ENCODE data around the gene ACER3.
"Not testable (repeated sequence)": the region's sequence is repeated elsewhere in the genome, so short reads cannot be mapped to it uniquely, and the experiment has no call there.

ACER3 gene

GRCh38 chr11:76916712-76917111 is 56.0 kb downstream of the ACER3 start:
- Mint-ChIP-seq H3K27ac (no peak overlapping the region), H3K4me1 (ENCODE audit: low read depth) (peaks cover 7% of the 10 kb centered on the region), H3K4me3 (no peak overlapping the region), H3K36me3 (no peaks in the 10 kb centered on the region), H3K27me3 (no peaks in the 10 kb centered on the region), H3K9me3 (ENCODE audit: low read depth) (no peaks in the 10 kb centered on the region)

DNA sequence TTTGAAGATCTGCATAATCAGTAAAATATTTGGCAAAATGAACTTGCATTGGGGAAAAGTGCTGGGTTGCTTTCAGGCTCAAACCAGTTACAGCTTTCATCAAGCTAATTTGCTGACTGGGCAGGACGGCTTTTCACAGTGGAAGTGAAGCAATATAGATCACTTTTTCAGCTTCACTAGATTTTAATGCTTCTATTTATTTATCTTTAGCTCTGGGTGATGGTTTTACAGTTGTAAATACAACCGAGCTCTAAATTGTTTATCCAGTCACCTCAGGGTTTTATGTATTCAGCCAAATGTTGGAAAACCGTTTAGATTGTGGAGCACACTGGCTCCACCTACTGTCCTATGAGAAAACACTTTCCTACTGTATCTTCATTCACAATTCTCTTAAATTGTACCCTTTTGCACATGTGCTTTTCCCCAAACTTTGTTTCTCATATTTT is 58.2 kb downstream of the ACER3 start:
- Mint-ChIP-seq H3K4me1 (ENCODE audit: low read depth) (peaks cover 7% of the 10 kb centered on the region), H3K27me3 (no peaks in the 10 kb centered on the region), H3K9me3 (ENCODE audit: low read depth) (no peaks in the 10 kb centered on the region), H3K36me3 (no peaks in the 10 kb centered on the region), H3K4me3 (no peak overlapping the region), H3K27ac (no peak overlapping the region)

GRCh38 chr11:76919467-76919866 is 58.7 kb downstream of the ACER3 start:
- Mint-ChIP-seq H3K27me3 (no peaks in the 10 kb centered on the region), H3K4me1 (ENCODE audit: low read depth) (peaks cover 7% of the 10 kb centered on the region), H3K36me3 (no peaks in the 10 kb centered on the region), H3K9me3 (ENCODE audit: low read depth) (no peaks in the 10 kb centered on the region), H3K27ac (no peak overlapping the region), H3K4me3 (no peak overlapping the region)

DNA sequence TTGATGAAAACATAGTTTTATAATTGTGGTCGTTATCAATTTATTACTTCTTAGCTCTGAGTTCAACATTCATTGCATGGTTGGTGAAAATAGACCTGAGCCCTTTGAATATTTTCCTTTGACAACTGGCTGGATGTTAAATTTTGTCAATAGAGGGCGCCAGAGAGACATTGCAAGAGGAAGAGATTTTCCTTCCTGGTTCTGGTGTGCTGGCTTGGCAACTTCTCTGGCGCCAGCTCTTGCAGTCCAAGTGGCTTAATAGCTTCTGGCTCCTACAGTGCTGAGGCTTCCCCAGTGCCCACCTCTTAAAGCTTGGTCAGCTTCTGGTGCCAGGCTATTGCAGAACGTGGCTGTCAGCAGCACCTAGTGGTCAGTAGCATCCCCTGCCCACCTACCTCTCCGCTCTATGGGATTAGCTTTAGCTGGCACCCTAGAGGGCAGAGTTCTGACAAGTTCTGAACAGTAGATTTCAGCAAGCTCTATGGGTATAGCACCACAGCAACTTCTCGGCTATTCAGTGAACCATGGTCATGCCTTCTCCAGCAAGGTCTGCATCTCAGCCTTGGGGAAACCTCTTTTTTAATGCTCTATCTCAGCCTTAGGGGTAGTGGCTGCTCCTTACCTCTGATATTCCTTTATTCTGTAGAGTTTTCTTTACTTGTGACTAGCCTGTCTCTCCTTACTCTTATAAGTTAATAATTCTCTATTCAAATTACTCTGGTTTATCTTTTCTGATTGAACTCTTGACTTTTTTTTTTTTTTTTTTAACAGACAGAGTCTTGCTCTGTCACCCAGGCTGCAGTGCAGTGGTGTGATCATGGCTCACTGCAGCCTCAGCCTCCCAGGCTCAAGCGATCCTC is 59.4 kb downstream of the ACER3 start:
- no peaks in the 10 kb centered on the region for H3K27me3 Mint-ChIP-seq
- no peaks in the 10 kb centered on the region for H3K36me3 Mint-ChIP-seq
- no peaks in the 10 kb centered on the region for H3K9me3 Mint-ChIP-seq (ENCODE audit: low read depth)
- H3K4me3 Mint-ChIP-seq: peak overlapping the region; percentile 47
- peaks cover 7% of the 10 kb centered on the region for H3K4me1 Mint-ChIP-seq (ENCODE audit: low read depth)
- no peak overlapping the region for H3K27ac Mint-ChIP-seq

GRCh38 chr11:76927160-76927559 is 66.4 kb downstream of the ACER3 start:
- H3K27ac Mint-ChIP-seq: no peak overlapping the region
- H3K36me3 Mint-ChIP-seq: peaks cover 5% of the 10 kb centered on the region
- no peak overlapping the region for H3K4me3 Mint-ChIP-seq
- H3K9me3 Mint-ChIP-seq (ENCODE audit: low read depth): no peaks in the 10 kb centered on the region
- no peaks in the 10 kb centered on the region for H3K4me1 Mint-ChIP-seq (ENCODE audit: low read depth)
- no peaks in the 10 kb centered on the region for H3K27me3 Mint-ChIP-seq

- no peaks in the 10 kb centered on the region for H3K27me3 Mint-ChIP-seq
- H3K27ac Mint-ChIP-seq: no peak overlapping the region
- no peaks in the 10 kb centered on the region for H3K9me3 Mint-ChIP-seq (ENCODE audit: low read depth)
- H3K4me1 Mint-ChIP-seq (ENCODE audit: low read depth): no peaks in the 10 kb centered on the region
- no peak overlapping the region for H3K4me3 Mint-ChIP-seq
- peaks cover 10% of the 10 kb centered on the region for H3K36me3 Mint-ChIP-seq
These were observed 74.3 kb downstream of the ACER3 start for GRCh38 chr11:76935042-76935441.

DNA sequence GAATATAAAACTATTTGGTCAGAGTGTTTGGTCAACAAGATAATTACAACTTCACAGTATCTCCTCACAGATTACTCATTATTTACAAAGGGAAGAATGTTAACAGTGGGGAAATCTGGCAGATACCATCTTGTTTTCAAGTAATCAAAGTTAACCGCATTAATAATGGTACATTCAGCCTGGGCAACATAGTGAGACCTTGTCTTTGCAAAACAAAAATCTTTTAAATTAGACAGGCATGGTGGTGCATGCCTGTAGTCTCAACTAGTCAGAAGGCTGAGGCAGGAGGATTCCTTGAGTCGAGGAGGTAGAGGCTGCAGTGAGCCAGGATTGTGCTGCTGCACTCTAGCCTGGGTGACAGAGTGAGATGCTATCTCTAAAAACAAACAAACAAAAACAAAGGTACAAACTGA is 78.5 kb downstream of the ACER3 start:
- Mint-ChIP-seq H3K27me3 (no peaks in the 10 kb centered on the region), H3K4me1 (ENCODE audit: low read depth) (no peaks in the 10 kb centered on the region), H3K9me3 (ENCODE audit: low read depth) (peaks cover 11% of the 10 kb centered on the region), H3K36me3 (peaks cover 22% of the 10 kb centered on the region), H3K4me3 (no peak overlapping the region), H3K27ac (no peak overlapping the region)

DNA sequence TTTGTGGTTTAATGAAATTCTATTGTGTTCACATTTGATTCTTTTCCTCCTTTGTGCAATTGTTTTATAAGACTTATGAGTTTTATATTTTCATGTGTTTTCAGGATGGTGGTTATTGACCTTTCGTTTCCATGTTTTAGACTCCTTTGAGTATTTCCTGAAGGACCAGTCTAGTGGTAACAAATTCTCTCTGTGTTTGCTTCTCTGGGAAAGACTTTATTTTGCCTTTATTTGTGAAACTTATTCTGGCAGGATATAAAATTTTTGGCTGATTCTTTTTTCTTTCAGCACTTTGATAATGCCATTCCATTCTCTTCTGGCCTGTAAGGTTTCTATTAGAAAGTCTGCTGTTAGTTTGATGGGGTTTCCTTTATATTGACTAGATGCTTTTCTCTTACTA is 83.5 kb downstream of the ACER3 start:
- Mint-ChIP-seq H3K9me3 (ENCODE audit: low read depth) (peaks cover 22% of the 10 kb centered on the region), H3K4me1 (ENCODE audit: low read depth) (peaks cover 7% of the 10 kb centered on the region), H3K27ac (no peak overlapping the region), H3K27me3 (no peaks in the 10 kb centered on the region), H3K36me3 (peaks cover 25% of the 10 kb centered on the region), H3K4me3 (no peak overlapping the region)

DNA sequence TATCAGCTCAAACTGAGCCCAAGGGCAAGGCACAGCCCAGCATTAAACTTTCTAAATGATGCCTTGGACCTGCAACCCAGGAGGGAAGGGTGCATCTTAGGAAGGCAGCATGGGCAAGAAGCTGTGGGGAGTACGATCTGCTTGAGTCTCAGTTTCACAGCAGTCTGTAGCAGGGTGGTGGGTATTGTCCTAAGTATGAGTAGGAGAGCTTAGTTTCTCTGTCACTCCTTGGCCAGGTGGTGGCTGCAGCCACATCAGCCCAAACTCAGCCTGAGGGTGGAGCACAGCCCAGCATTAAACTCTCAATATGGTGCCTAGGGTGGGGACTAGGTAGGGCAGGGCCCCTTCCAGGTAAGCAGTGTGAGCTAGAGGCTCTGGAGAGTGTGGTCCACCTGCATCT is 85.5 kb downstream of the ACER3 start:
- H3K27me3 Mint-ChIP-seq: no peaks in the 10 kb centered on the region
- H3K4me3 Mint-ChIP-seq: no peak overlapping the region
- peaks cover 22% of the 10 kb centered on the region for H3K9me3 Mint-ChIP-seq (ENCODE audit: low read depth)
- H3K36me3 Mint-ChIP-seq: peaks cover 25% of the 10 kb centered on the region
- peaks cover 7% of the 10 kb centered on the region for H3K4me1 Mint-ChIP-seq (ENCODE audit: low read depth)
- no peak overlapping the region for H3K27ac Mint-ChIP-seq

DNA sequence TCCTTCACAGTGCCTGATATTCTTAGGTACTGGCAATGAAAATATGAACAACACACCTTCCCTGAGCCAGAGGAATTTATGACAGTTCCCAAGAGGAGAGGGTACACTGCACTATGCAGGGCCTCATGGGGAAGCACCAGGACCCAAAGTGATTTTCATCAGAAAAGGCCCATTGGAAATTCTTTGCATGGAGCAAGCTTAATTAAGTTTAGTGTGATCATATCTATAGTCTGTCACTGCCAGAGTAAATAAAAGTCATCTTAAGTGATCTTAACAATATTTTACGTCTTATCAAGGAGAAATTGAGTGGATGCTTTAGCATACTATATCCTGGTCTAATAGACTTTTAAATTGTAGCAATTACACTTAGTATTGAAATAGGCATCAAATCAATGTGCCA is 86.5 kb downstream of the ACER3 start:
- no peak overlapping the region for H3K27ac Mint-ChIP-seq
- no peak overlapping the region for H3K4me3 Mint-ChIP-seq
- H3K4me1 Mint-ChIP-seq (ENCODE audit: low read depth): peaks cover 7% of the 10 kb centered on the region
- peaks cover 23% of the 10 kb centered on the region for H3K36me3 Mint-ChIP-seq
- H3K9me3 Mint-ChIP-seq (ENCODE audit: low read depth): peaks cover 22% of the 10 kb centered on the region
- no peaks in the 10 kb centered on the region for H3K27me3 Mint-ChIP-seq

GRCh38 chr11:76947800-76948199 is 87.1 kb downstream of the ACER3 start:
- Mint-ChIP-seq H3K4me3 (no peak overlapping the region), H3K27me3 (no peaks in the 10 kb centered on the region), H3K4me1 (ENCODE audit: low read depth) (peaks cover 7% of the 10 kb centered on the region), H3K9me3 (ENCODE audit: low read depth) (peaks cover 22% of the 10 kb centered on the region), H3K36me3 (peaks cover 19% of the 10 kb centered on the region), H3K27ac (no peak overlapping the region)

- Mint-ChIP-seq H3K27me3 (no peaks in the 10 kb centered on the region), H3K36me3 (peaks cover 9% of the 10 kb centered on the region), H3K27ac (no peak overlapping the region), H3K4me1 (ENCODE audit: low read depth) (no peaks in the 10 kb centered on the region), H3K4me3 (no peak overlapping the region), H3K9me3 (ENCODE audit: low read depth) (no peaks in the 10 kb centered on the region)
These were observed 94.9 kb downstream of the ACER3 start for GRCh38 chr11:76955459-76956114.

DNA sequence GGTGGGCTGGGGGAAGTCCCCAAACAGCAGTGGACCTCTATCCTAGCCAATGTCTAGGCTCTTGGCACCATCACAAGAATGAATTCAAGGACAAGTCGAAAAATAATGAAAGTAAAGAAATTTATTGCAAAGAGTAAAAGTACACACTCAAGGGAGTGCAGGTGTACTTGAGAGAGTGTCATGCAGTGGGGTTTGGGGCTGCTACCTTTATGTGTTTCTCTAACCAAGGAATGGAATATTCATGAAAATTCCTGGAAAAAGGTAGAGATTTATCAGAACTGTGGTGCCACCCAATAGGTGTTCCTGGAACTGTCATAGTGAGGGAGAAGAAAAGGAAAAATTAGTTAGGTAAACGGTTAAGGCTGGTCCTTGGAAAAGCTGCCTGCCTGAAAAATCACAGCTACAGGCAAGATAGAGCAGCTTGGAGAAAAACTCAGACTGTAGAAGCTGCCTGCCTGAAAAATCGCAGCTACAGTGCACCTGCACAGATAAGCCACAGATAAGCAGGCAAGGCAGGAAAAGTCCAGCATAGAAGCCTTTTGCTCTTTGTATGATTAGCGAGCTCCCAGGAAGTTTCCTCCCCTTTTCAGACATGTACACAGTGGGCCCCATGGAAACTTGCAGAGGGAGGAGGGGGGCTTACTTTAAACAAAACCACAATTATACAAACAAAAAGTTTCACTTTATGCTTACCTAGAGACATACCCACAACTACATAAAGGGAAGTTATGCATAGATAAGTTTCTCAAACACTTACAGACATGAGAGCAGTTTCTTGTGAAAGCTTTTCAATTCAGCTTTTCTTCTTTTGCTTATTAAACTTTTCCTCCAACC is 102.1 kb downstream of the ACER3 start:
- no peak overlapping the region for H3K4me3 Mint-ChIP-seq
- no peaks in the 10 kb centered on the region for H3K27me3 Mint-ChIP-seq
- H3K9me3 Mint-ChIP-seq (ENCODE audit: low read depth): peaks cover 4% of the 10 kb centered on the region
- H3K36me3 Mint-ChIP-seq: peaks cover 25% of the 10 kb centered on the region
- H3K27ac Mint-ChIP-seq: no peak overlapping the region
- H3K4me1 Mint-ChIP-seq (ENCODE audit: low read depth): peaks cover 14% of the 10 kb centered on the region

DNA sequence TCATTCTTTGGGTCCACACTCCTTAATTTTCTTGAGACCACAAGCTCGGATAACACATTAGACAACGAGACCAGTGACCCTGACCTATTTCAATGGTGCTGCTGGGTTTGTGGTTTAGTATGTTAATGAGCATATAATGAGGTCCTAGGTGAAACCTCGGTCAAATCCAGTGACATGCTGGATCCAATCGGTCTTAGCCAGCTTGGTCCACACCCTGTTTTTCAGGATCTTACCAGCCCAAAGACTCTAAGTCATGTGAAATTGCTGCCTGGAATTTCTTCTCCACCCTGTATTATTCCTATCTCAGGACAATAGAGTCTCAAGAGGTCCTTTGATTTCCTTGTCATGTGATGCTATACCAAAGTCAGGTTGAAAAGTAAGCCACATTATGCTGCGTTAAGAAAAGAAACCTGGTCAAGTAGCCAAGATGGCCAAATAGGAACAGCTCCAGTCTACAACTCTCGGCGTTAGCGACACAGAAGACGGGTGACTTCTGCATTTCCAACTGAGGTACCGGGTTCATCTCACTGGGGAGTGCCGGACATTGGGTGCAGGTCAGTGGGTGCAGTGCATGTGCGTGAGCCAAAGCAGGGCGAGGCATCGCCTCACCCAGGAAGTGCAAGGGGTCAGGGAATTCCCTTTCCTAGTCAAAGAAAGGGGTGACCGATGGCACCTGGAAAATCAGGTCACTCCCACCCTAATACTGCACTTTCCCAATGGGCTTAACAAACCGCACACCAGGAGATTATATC is 102.9 kb downstream of the ACER3 start:
- H3K27ac Mint-ChIP-seq; H3K27me3 Mint-ChIP-seq; H3K9me3 Mint-ChIP-seq (ENCODE audit: low read depth); H3K4me3 Mint-ChIP-seq: not testable (repeated sequence)
- peaks cover 14% of the 10 kb centered on the region for H3K4me1 Mint-ChIP-seq (ENCODE audit: low read depth)
- H3K36me3 Mint-ChIP-seq: peaks cover 25% of the 10 kb centered on the region
